HepG2 (cell line): Measurements from ENCODE around the gene POC1B. TPM values are rescaled to one million over a fixed set of nuclear protein-coding genes. Genes with fewer than 3 reads are reported as not detected.

Experiments
- BORCS8-MEF2B ChIP-seq: sonication (generic); formaldehyde crosslinking; IDR thresholded peaks from 2 replicates; pipeline ENCODE4 v1.8.0; 2022; ENCODE audit warnings: mild to moderate bottlenecking, missing genetic modification reagents
- EED ChIP-seq: sonication (generic); formaldehyde crosslinking; IDR thresholded peaks from 2 replicates; pipeline ENCODE4 v1.5.0; 2020; ENCODE audit warnings: mild to moderate bottlenecking, missing genetic modification reagents
- FOXC1 ChIP-seq: sonication (generic); formaldehyde crosslinking; IDR thresholded peaks from 2 replicates; pipeline ENCODE4 v1.8.0; 2022; ENCODE audit warnings: mild to moderate bottlenecking, missing genetic modification reagents, borderline replicate concordance
- FOXK2 ChIP-seq: fragments of 450-650 bp; IDR thresholded peaks from 2 replicates; pipeline ENCODE4 v1.6.1; 2016
- HOXA3 ChIP-seq: sonication (generic); formaldehyde crosslinking; IDR thresholded peaks from 2 replicates; pipeline ENCODE4 v1.5.0; 2020; ENCODE audit warnings: missing genetic modification reagents
- KLF16 ChIP-seq, 2 experiments: sonication (generic) in 1 of 2; formaldehyde crosslinking in 1 of 2; IDR thresholded peaks; 2 replicates each; pipeline versions ENCODE4 v1.6.1 to v1.8.0; 2016 to 2023; ENCODE audit warnings: missing genetic modification reagents in 2 of 2, missing compliant biosample characterization in 1 of 2
- LRRFIP1 ChIP-seq: sonication (generic); formaldehyde crosslinking; conservative IDR thresholded peaks from 2 replicates; pipeline ENCODE4 v1.4.0; 2020; ENCODE audit warnings: missing genetic modification reagents
- MED8 ChIP-seq: sonication (generic); formaldehyde crosslinking; IDR thresholded peaks from 2 replicates; pipeline ENCODE4 v1.8.1; 2023; ENCODE audit warnings: mild to moderate bottlenecking, missing genetic modification reagents; ENCODE audit not compliant: insufficient replicate concordance
- NCOA2 ChIP-seq: sonication (generic); formaldehyde crosslinking; IDR thresholded peaks from 2 replicates; pipeline ENCODE4 v1.8.0; 2022; ENCODE audit warnings: inconsistent platforms
- POLR2G ChIP-seq: fragments of 200-400 bp; formaldehyde crosslinking; IDR thresholded peaks from 2 replicates; pipeline ENCODE4 v1.6.1; 2018; ENCODE audit warnings: mild to moderate bottlenecking, low read depth, low read length, moderate library complexity
- SP4 ChIP-seq: sonication (generic); formaldehyde crosslinking; IDR thresholded peaks from 2 replicates; pipeline ENCODE4 v1.8.1; 2023; ENCODE audit warnings: mild to moderate bottlenecking, missing genetic modification reagents
- TFE3 ChIP-seq: IDR thresholded peaks from 2 replicates; pipeline ENCODE4 v1.6.1; 2016
- THYN1 ChIP-seq: sonication (generic); formaldehyde crosslinking; IDR thresholded peaks from 2 replicates; pipeline ENCODE4 v1.8.1; 2023; ENCODE audit warnings: low read depth, mild to moderate bottlenecking, moderate library complexity, missing genetic modification reagents, borderline replicate concordance
- ZFP91 ChIP-seq: sonication (generic); formaldehyde crosslinking; IDR thresholded peaks from 2 replicates; pipeline ENCODE4 v1.9.0; 2022; ENCODE audit warnings: missing genetic modification reagents, mild to moderate bottlenecking, borderline replicate concordance
- ZFX ChIP-seq: sonication (generic); formaldehyde crosslinking; IDR thresholded peaks from 2 replicates; pipeline ENCODE4 v1.4.0; 2020; ENCODE audit warnings: mild to moderate bottlenecking, low read depth, missing genetic modification reagents, moderate library complexity
- ZNF260 ChIP-seq: sonication (generic); formaldehyde crosslinking; IDR thresholded peaks from 2 replicates; pipeline ENCODE4 v1.4.0; 2020; ENCODE audit warnings: missing genetic modification reagents, low read depth, mild to moderate bottlenecking, borderline replicate concordance
- ZNF263 ChIP-seq: sonication (generic); formaldehyde crosslinking; IDR thresholded peaks from 2 replicates; pipeline ENCODE4 v1.4.0; 2020; ENCODE audit warnings: missing genetic modification reagents
- ZNF382 ChIP-seq: sonication (generic); formaldehyde crosslinking; IDR thresholded peaks from 2 replicates; pipeline ENCODE4 v1.5.0; 2020; ENCODE audit warnings: missing genetic modification reagents, mild to moderate bottlenecking, borderline replicate concordance
- ZNF556 ChIP-seq: sonication (generic); formaldehyde crosslinking; IDR thresholded peaks from 2 replicates; pipeline ENCODE4 v1.4.0; 2020; ENCODE audit warnings: mild to moderate bottlenecking, missing genetic modification reagents, borderline replicate concordance
- ZNF563 ChIP-seq: sonication (generic); formaldehyde crosslinking; IDR thresholded peaks from 2 replicates; pipeline ENCODE4 v1.8.0; 2022; ENCODE audit warnings: mild to moderate bottlenecking, moderate library complexity, missing genetic modification reagents
- ZNF704 ChIP-seq: sonication (generic); formaldehyde crosslinking; IDR thresholded peaks from 2 replicates; pipeline ENCODE4 v1.8.1; 2023; ENCODE audit warnings: mild to moderate bottlenecking, inconsistent platforms, moderate library complexity, missing genetic modification reagents, borderline replicate concordance
- ZNF724P ChIP-seq: sonication (generic); formaldehyde crosslinking; IDR thresholded peaks from 2 replicates; pipeline ENCODE4 v1.8.0; 2022; ENCODE audit warnings: missing genetic modification reagents, borderline replicate concordance
- polyA plus RNA-seq, 8 experiments: library from polyadenylated mRNA; depleted of rRNA in 3 of 8; stranded (reverse) in 7 of 8; unstranded in 1 of 8; fragments of >200 nt; fragmentation: Illumina TruSeq in 4 of 8; extraction: Trizol in 4 of 8; gene quantifications; 2 replicates each; pipeline versions ENCODE4 v1.2.1 to v1.2.3, GENCODE V29; 2011 to 2016; ENCODE audit warnings: low read depth in 4 of 8, missing spikeins in 1 of 8, mixed read lengths in 1 of 8; ENCODE audit not compliant: insufficient read depth in 1 of 8
- total RNA-seq, 5 experiments: library from RNA; depleted of rRNA; stranded (reverse); fragments of >200 nt; fragmentation: Illumina TruSeq; extraction: Trizol; gene quantifications; 2 replicates each; pipeline ENCODE4 v1.2.3, GENCODE V29; 2016; ENCODE audit warnings: low read depth in 1 of 5

POC1B gene
- total and polyA plus RNA-seq, 2 of the 13 experiments (the other 11 are each of a cell fraction or from before 2014, with no cell fraction given), result 9.3 to 11.0 TPM

- TF ChIP-seq LRRFIP1 (CRISPR knock-in tag) (no peak), FOXK2 (0 out of 2 replicates have a peak, but pooled peaks have one; percentile 14), EED (CRISPR knock-in tag) (no peak), ZNF260 (CRISPR knock-in tag) (no peak), BORCS8-MEF2B (CRISPR knock-in tag) (no peak), ZFP91 (CRISPR knock-in tag) (no peak), THYN1 (no peak), ZNF263 (no peak), ZFX (CRISPR knock-in tag) (0 out of 2 replicates have a peak, but pooled peaks have one; percentile 57), POLR2G (peak; percentile 31; the same call in 1 of the 2 replicates), SP4 (CRISPR knock-in tag) (no peak), MED8 (CRISPR knock-in tag) (peak; percentile 79), ZNF724P (CRISPR knock-in tag) (no peak), HOXA3 (CRISPR knock-in tag) (peak; percentile 53; the same call in 1 of the 2 replicates), ZNF704 (CRISPR knock-in tag) (no peak), FOXC1 (CRISPR knock-in tag) (no peak), KLF16 (CRISPR knock-in tag; IDR thresholded peaks at IDR 0.05) (peak in 1 of 2 experiments; percentile 60; a peak in 1 of 4 replicates), ZNF563 (no peak), NCOA2 (CRISPR knock-in tag) (peak; percentile 97), TFE3 (CRISPR knock-in tag) (peak; percentile 79), ZNF556 (CRISPR knock-in tag) (peak; percentile 49; the same call in 1 of the 2 replicates), ZNF382 (CRISPR knock-in tag) (no peak)
These were observed 142.4 kb downstream of the POC1B start (continued) for GRCh38 chr12:89383235-89384049.
